Heart left ventricle (tissue), 16 donors: ENCODE measurements around the gene IGFBP6. TPM values are rescaled to one million over a fixed set of nuclear protein-coding genes. Genes with fewer than 3 reads are reported as not detected.

Source experiments
- ATAC-seq, 4 donors: fragments of 200-7000 bp; cut with Tn5 transposase; one replicate each; pipeline ENCODE4 v1.9.1; 2020 to 2022; ENCODE audit warnings: moderate library complexity in 4 of 4, mild to moderate bottlenecking in 3 of 4, moderate number of reproducible peaks in 1 of 4
- DNase-seq, 5 donors: peaks; one replicate each; pipeline ENCODE4 v3.0.0-alpha.2; 2020
- H3K27ac ChIP-seq, 12 donors: fragments of 200-600 bp; sonication (generic) in 4 of 12; one replicate each; pipeline versions ENCODE4 v1.5.0 to v1.8.0; 2016 to 2022; ENCODE audit warnings: mild to moderate bottlenecking in 2 of 12
- H3K27me3 ChIP-seq, 9 donors: fragments of 200-600 bp; sonication (generic) in 2 of 9; one replicate each; pipeline versions ENCODE4 v1.5.1 to v1.8.0; 2016 to 2022; ENCODE audit warnings: mild to moderate bottlenecking in 3 of 9
- H3K36me3 ChIP-seq, 9 donors: fragments of 200-600 bp; sonication (generic) in 2 of 9; one replicate each; pipeline versions ENCODE4 v1.5.0 to v1.8.0; 2018 to 2022; ENCODE audit warnings: mild to moderate bottlenecking in 2 of 9
- H3K4me1 ChIP-seq, 12 donors: fragments of 200-600 bp; sonication (generic) in 4 of 12; one replicate each; pipeline versions ENCODE4 v1.5.0 to v1.8.0; 2016 to 2022; ENCODE audit warnings: mild to moderate bottlenecking in 3 of 12
- H3K4me3 ChIP-seq, 12 donors: fragments of 200-600 bp; sonication (generic) in 4 of 12; one replicate each; pipeline versions ENCODE4 v1.5.0 to v1.8.0; 2017 to 2022; ENCODE audit warnings: mild to moderate bottlenecking in 9 of 12, moderate library complexity in 4 of 12
- H3K9me3 ChIP-seq, 12 donors: fragments of 200-600 bp; sonication (generic) in 4 of 12; one replicate each; pipeline versions ENCODE4 v1.5.0 to v1.8.0; 2016 to 2022; ENCODE audit warnings: mild to moderate bottlenecking in 1 of 12
- POLR2A ChIP-seq, 2 donors: fragments of 450-650 bp; IDR thresholded peaks; one replicate each; pipeline ENCODE4 v1.6.1; 2017; ENCODE audit warnings: antibody characterized with exemption in 2 of 2, mild to moderate bottlenecking in 2 of 2, moderate library complexity in 2 of 2
- WGBS, 4 donors: extraction: QIAGEN DNeasy Blood & Tissue Kit in 2 of 4; methylation state at CpG; one replicate each; pipeline versions ENCODE4 v1.1.5 to v1.1.7; 2013 to 2018; 5-methylcytosine and 5-hydroxymethylcytosine counted together
- intact Hi-C, 10 donors: fragments of 100-400 bp; cut with DNase I; formaldehyde crosslinking; loops; one replicate each; pipeline versions ENCODE4 v1.11.1 to v1.14.2; 2022
- polyA plus RNA-seq, 2 donors: library from polyadenylated mRNA; stranded (reverse); fragments of 200-250 nt; gene quantifications; one replicate each; pipeline ENCODE4 v1.2.3, GENCODE V29; 2013
- total RNA-seq, 9 donors: library from RNA; depleted of rRNA in 2 of 9; stranded (reverse); fragments of >200 nt in 2 of 9; fragmentation: NEBNext Ultra II Directional in 3 of 9; extraction: Animal tissue kit (Norgen Biotek cat#: 25700) in 3 of 9; gene quantifications; one replicate each; pipeline versions ENCODE4 v1.1.0 to v1.2.4, GENCODE V29; 2016 to 2023
- TF ChIP-seq, protein P1 (sequence below), 12 donors: fragments of 200-600 bp; sonication (generic) in 4 of 12; IDR thresholded peaks; one replicate each; pipeline versions ENCODE4 v1.5.0 to v1.8.0; 2018 to 2022; ENCODE audit warnings: antibody characterized with exemption in 12 of 12, mild to moderate bottlenecking in 5 of 12
- donor health status: ischemic (EF 13 %, LVEDD 7.1; RV severe dilation, severe dysfunction).
- donor health status: healthy with polysubstance abuse.
- donor health status: DM: no; HTN: yes; CAD: no.
- donor health status: DM: no; HTN: no; CAD: no.
- donor health status: ischemic (EF 25% LVEDD 6.9; RV normal size, moderate dysfunction).
- donor health status: ischemic (EF 25% LVEDD 5.7; RV mildly dilated, moderate dysfunction).
- donor health status: healthy.
- donor health status: DM: yes; HTN: yes; CAD: no.
- donor health status: ischemic (EF 35%, LVEDD 5.7; RV mildly dilated, moderate dysfunction).
- donor health status: nonischemic (EF 11% LVEDD 7.7; RV severe dilation, severe dysfunction).
- donor health status: DM: yes; HTN: yes; CAD: no.
- donor health status: PGD.
- donor health status: ischemic (EF 29% LVEDD 5.4; RV normal size, mild dysfunction).
- donor health status: nonischemic (EF 23%, LVEDD 6.1; RV moderate dilation, normal function).

Gene IGFBP6
- total and polyA plus RNA-seq, 11 donors = 18.3 to 132 (median 42.6) TPM

DNA sequence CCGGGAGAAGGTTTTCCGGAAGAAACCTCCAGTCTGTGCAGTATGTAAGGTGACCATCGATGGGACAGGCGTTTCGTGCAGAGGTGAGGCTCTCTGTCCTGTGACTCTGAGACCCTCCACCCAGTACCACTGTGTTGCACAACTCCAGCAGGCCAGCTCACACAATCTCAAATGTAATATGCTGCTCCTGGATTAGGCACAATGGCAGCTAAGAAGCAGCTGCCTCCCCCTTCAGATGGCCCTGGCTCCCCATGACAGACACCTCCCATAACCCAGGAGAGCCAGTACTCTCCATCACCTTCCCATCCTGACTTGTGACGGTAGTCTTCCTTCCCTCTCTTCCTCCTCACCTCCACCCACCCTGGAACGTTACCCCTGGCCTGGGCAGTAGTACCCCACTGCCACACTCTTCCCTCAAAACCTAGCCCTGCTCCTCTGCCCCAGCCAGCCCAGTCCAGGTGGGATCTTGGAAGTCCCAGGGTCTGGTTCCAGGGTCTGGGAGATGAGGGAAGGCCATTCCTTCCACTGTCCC, 45.5 kb upstream of the IGFBP6 start:
- H3K4me1 ChIP-seq = peaks cover 7 to 87% (median 65%) of the 10 kb centered on the region in 12 donors
- H3K36me3 ChIP-seq = peaks cover 0 to 42% (median 24%) of the 10 kb centered on the region in 9 donors
- DNase-seq (peak in 1 of 5 donors; percentile 29), ATAC-seq (no peak)
- no peak for TF ChIP-seq POLR2A (IDR thresholded peaks at IDR 0.05)
- TF ChIP-seq, protein P1, sequence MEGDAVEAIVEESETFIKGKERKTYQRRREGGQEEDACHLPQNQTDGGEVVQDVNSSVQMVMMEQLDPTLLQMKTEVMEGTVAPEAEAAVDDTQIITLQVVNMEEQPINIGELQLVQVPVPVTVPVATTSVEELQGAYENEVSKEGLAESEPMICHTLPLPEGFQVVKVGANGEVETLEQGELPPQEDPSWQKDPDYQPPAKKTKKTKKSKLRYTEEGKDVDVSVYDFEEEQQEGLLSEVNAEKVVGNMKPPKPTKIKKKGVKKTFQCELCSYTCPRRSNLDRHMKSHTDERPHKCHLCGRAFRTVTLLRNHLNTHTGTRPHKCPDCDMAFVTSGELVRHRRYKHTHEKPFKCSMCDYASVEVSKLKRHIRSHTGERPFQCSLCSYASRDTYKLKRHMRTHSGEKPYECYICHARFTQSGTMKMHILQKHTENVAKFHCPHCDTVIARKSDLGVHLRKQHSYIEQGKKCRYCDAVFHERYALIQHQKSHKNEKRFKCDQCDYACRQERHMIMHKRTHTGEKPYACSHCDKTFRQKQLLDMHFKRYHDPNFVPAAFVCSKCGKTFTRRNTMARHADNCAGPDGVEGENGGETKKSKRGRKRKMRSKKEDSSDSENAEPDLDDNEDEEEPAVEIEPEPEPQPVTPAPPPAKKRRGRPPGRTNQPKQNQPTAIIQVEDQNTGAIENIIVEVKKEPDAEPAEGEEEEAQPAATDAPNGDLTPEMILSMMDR (IDR thresholded peaks at IDR 0.05) = no peak
- peak overlapping the region; percentile 64 to 81 (median 72) for H3K4me3 ChIP-seq
- H3K9me3 ChIP-seq = no peaks in the 10 kb centered on the region
- 16 to 50% (median 33%) methylated on average over 3 to 7 of the region's 7 CpGs for whole genome bisulfite sequencing, 4 donors
- no peaks in the 10 kb centered on the region for H3K27me3 ChIP-seq
- peak overlapping the region; percentile 96 to 100 (median 98) for H3K27ac ChIP-seq
- intact Hi-C loops = loop anchor here in 1 of 10 donors (5.0 kb wide), 1 partner anchor 45 kb away; the partner anchor contains the start of gene IGFBP6

DNA sequence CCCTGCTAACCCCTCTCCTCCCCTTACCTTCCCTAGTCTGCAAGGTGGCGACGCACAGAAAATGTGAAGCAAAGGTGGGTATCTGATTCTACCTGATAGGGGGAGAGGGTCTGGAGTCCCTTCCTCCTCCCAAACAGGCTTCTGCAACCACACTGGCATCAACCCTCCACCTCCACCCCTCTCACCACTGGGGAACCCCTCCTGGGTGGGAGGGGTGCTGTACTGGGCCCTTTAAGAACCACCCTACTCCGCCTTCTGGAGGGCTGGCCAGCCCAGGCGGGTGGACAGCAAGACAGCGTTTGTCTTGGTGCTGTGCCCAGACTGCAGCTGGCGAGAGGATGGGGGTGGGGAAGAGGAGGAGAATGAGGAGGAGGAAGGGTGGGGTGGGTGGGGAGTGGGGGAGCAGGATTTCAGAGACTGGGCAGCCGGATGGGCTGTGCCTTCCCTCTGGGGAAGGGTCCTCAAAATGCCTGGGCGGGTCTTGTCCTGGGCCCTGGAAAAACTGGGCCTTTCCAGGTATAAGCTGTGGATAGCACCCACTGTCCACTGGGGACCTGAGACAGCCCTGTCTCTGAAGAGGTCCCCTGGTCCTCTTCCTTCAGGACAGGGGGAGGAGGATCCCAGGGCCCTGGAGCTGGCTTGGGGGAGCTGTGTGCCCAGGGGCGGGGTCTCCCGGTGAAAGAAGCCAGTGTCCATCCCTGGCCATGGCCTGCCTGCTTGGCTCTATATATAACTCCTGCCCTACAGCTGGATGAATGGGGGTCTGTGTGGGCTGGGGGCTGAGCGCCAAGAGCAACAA, 44.8 kb upstream of the IGFBP6 start:
- DNase-seq = peak; percentile 93 to 96 (median 94)
- H3K27me3 ChIP-seq = no peaks in the 10 kb centered on the region
- 19 to 30% (median 23%) methylated on average over 11 of the region's 11 CpGs for WGBS, 4 donors
- ATAC-seq = peak; percentile 39 to 54 (median 42)
- H3K27ac ChIP-seq = peak overlapping the region; percentile 96 to 100 (median 98)
- peak in 1 of 2 donors; percentile 45 for TF ChIP-seq POLR2A (IDR thresholded peaks at IDR 0.05)
- TF ChIP-seq, protein P1 (IDR thresholded peaks at IDR 0.05) = peak in 2 of 12 donors; percentile 4 to 14
- peaks cover 0 to 49% (median 31%) of the 10 kb centered on the region in 9 donors for H3K36me3 ChIP-seq
- peaks cover 7 to 87% (median 64%) of the 10 kb centered on the region in 12 donors for H3K4me1 ChIP-seq
- H3K4me3 ChIP-seq = peak overlapping the region; percentile 64 to 81 (median 72)
- no peaks in the 10 kb centered on the region for H3K9me3 ChIP-seq
- intact Hi-C loops = loop anchor here in 1 of 10 donors (5.0 kb wide), 1 partner anchor 45 kb away; the partner anchor contains the start of gene IGFBP6

DNA sequence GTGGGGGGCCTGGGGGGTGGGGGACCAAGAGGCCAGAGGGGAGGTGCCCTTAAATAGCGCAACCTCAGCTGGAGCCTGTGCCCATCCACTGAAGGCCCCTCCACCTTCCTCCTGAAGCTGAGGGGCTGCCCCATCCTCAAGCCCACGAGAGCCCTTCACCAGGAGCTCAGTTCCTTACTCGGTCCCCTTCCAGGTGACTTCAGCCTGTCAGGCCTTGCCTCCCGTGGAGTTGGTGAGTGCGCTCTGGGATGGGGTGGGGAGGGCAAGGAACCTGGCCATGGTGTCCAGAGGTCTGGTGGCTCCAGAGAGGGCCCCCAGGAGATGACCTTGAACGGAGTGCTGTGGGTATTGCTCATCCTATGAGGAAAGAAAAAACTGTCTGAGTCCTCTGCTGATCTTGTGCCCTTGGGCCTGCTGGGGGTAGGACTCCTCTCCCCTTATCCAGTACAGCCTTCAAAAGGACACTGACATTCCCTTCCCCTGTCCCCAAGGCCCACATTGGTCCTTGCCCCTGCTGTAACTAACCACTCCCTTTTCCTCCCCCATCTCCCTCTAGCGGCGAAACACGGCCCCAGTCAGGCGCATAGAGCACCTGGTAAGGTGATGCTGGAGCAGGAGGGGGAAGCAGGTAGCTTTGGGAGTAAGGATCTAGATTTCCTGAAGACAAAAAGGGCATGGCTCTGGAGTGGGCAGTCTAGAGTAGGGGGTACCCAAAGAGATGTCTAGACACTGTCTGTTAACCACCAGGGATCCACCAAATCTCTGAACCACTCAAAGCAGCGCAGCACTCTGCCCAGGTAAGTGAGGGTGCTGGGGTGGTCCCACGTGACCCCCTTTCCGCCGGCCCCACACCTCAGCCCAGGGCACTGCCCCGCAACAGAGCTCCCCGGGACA, 44.0 kb upstream of the IGFBP6 start:
- intact Hi-C loops = loop anchor here in 1 of 10 donors (5.0 kb wide), 1 partner anchor 44 kb away; the partner anchor contains the start of gene IGFBP6
- TF ChIP-seq, protein P1 (IDR thresholded peaks at IDR 0.05) = peak; percentile 46 to 74 (median 60)
- TF ChIP-seq POLR2A (IDR thresholded peaks at IDR 0.05) = no peak
- H3K36me3 ChIP-seq = peaks cover 0 to 57% (median 39%) of the 10 kb centered on the region in 9 donors

More for the DNA sequence above, 44.0 kb upstream of the IGFBP6 start:
- H3K4me3 ChIP-seq = peak overlapping the region; percentile 5 to 81 (median 72)
- DNase-seq (peak in 3 of 5 donors; percentile 68 to 76 (median 71)), ATAC-seq (peak in 3 of 4 donors; percentile 1 to 19 (median 17))
- no peaks in the 10 kb centered on the region for H3K9me3 ChIP-seq
- H3K27ac ChIP-seq = peak overlapping the region; percentile 96 to 100 (median 98)
- H3K4me1 ChIP-seq = peaks cover 7 to 84% (median 58%) of the 10 kb centered on the region in 12 donors
- 35 to 38% (median 37%) methylated on average over 14 to 16 of the region's 16 CpGs for WGBS, 4 donors
- H3K27me3 ChIP-seq = no peaks in the 10 kb centered on the region
